ENCODE data around the gene DCAF4L1.

The DCAF4L1 gene

DNA sequence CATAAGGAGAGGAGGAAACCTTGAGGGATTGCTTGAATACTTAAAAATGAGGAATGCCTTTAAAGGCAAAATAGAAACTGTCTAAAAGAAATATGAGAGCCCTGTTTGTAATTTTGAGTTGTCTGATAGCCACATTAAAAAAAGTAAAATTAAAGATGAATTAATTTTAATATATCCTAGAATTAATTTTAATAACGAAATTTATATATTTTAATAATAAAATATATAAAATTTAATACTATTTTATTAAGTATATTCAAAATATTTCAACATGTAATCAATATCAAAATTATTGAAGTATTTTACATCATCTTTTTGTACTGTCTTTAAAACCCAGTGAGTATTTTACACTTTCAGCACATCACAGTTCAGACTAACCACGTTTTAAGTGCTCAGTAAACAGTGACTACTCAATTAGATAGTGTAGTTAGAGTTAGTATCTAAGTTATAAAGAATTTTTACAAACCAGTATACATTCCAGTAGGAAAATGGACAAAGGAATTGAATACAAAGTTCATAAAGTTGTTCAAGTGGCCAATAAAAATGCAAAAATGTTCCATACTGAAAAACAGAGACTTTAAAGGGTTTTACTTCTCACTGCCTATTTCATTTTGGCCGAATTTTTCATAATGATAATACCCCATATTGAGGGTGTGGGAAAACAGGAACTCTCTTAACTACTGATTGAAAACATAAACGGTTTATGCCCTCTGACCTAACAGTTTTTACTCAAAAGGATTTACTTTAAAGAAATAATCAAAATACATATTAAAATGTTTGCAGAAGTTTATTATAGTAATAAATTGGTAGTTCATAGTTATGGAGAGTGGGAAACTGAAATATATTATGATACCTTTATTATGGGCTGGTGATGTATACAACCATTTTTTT, 11.7 kb downstream of the DCAF4L1 start:
- no peak for TF ChIP-seq Cebpa-rat (IDR thresholded peaks at IDR 0.05)
- Histone ChIP-seq H4K20me1 (peaks cover 0 to 31% (median 12%) of the 10 kb centered on the region in 11 experiments; a peak in 10 of 22 replicates), H3K9ac (no peak overlapping the region), H3K36me3 (peaks cover 0 to 13% (median 4%) of the 10 kb centered on the region in 11 experiments; a peak in 9 of 22 replicates), H3K9me3 (replicated peaks in 1 of 11) (no peaks in the 10 kb centered on the region), H3K27ac (no peak overlapping the region), H3K4me2 (peak overlapping the region in 1 of 11 experiments; percentile 18; a peak in 1 of 22 replicates), H3K27me3 (no peaks in the 10 kb centered on the region), H3K4me1 (peaks cover 20 to 39% (median 29%) of the 10 kb centered on the region in 10 experiments), H3K4me3 (no peak overlapping the region)

DNA sequence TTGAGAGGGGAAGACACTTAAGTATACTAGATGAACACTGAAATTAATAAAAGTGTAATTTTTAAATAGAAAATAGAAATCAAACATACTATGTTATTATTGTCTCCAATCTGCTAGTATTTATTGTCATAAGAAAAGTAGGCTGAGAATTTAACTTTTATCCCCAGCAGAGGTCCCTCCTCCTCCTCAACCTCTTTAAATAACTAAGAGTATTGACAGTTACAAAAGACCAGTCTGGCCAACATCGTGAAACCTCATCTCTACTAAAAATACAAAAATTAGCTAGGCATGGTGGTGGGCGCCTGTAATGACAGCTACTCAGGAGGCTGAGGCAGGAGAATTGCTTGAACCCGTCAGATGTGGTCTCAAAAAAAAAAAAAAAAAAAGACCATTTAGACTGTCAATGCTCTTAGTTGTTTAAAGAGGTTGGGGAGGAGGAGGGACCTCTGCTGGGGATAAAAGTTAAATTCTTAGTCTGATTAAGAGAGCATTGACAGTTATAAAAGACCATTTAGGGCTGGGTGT, 13.0 kb downstream of the DCAF4L1 start:
- Histone ChIP-seq H3K36me3 (peaks cover 0 to 25% (median 11%) of the 10 kb centered on the region in 11 experiments; a peak in 12 of 22 replicates), H3K27ac (no peak overlapping the region), H4K20me1 (peaks cover 0 to 31% (median 17%) of the 10 kb centered on the region in 11 experiments; a peak in 11 of 22 replicates)

DNA sequence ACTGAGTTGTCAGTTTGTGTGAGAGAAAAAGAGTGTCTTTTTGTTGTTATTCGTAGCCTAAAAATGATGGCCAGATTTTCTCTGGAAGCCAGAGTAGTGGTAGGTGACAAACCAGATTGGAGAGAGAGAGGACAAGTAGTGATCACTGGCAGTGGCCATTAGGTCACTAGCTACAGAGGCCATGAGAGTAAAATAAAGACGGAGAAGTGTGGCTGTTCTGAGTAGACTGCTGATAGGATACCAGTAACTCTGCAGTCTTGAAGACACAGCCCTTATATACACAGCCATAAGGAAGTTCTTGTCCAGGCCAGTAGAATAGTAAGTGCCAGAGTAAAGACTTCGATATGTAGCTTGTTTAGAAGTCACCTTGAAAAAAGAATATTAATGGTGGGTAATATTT, 16.5 kb downstream of the DCAF4L1 start:
- no peak overlapping the region for H3K9ac ChIP-seq
- H3K4me2 ChIP-seq: no peak overlapping the region
- H3K4me1 ChIP-seq: peaks cover 0 to 12% (median 2%) of the 10 kb centered on the region in 10 experiments; a peak in 4 of 20 replicates
- H3K4me3 ChIP-seq: no peak overlapping the region
- peaks cover 0 to 54% (median 11%) of the 10 kb centered on the region in 11 experiments; a peak in 8 of 22 replicates for H4K20me1 ChIP-seq
- H3K36me3 ChIP-seq: peaks cover 7 to 38% (median 20%) of the 10 kb centered on the region in 11 experiments; a peak in 20 of 22 replicates
- H3K9me3 ChIP-seq (replicated peaks in 1 of 11): no peaks in the 10 kb centered on the region
- no peak overlapping the region for H3K27ac ChIP-seq
- H3K27me3 ChIP-seq: no peaks in the 10 kb centered on the region
- TF ChIP-seq Cebpa-rat (IDR thresholded peaks at IDR 0.05): no peak

More for the DNA sequence above, 13.0 kb downstream of the DCAF4L1 start:
- H3K27me3 ChIP-seq: no peaks in the 10 kb centered on the region
- no peaks in the 10 kb centered on the region for H3K9me3 ChIP-seq (replicated peaks in 1 of 11)
- no peak overlapping the region for H3K4me2 ChIP-seq
- H3K9ac ChIP-seq: no peak overlapping the region
- TF ChIP-seq Cebpa-rat (IDR thresholded peaks at IDR 0.05): no peak
- H3K4me1 ChIP-seq: peaks cover 18 to 27% (median 24%) of the 10 kb centered on the region in 10 experiments
- H3K4me3 ChIP-seq: no peak overlapping the region

DNA sequence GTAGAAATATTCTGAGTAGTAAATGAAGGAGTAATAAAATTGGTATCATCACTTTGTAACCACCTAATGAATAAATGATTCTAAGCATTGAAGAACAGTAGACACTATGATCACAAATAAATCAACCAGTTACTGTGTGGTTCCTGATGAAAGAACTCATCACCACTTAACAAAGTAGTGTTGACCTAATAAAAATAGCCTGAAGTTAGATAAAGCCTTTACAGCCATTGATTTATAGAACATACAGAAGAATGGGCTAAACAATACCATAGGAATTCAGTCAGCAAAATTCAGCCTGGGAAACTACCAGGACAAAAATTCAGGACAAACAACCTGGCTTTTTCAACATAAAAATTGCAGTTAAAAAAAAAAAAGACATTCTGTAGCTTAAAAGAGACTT, 17.8 kb downstream of the DCAF4L1 start:
- Histone ChIP-seq H4K20me1 (peaks cover 0 to 61% (median 11%) of the 10 kb centered on the region in 11 experiments; a peak in 8 of 22 replicates), H3K36me3 (peaks cover 7 to 51% (median 28%) of the 10 kb centered on the region in 11 experiments; a peak in 21 of 22 replicates), H3K27me3 (no peaks in the 10 kb centered on the region), H3K9me3 (replicated peaks in 1 of 11) (no peaks in the 10 kb centered on the region), H3K4me2 (no peak overlapping the region), H3K4me1 (peaks cover 0 to 7% (median 2%) of the 10 kb centered on the region in 10 experiments; a peak in 4 of 20 replicates), H3K4me3 (no peak overlapping the region), H3K27ac (no peak overlapping the region), H3K9ac (no peak overlapping the region)
- no peak for TF ChIP-seq Cebpa-rat (IDR thresholded peaks at IDR 0.05)

DNA sequence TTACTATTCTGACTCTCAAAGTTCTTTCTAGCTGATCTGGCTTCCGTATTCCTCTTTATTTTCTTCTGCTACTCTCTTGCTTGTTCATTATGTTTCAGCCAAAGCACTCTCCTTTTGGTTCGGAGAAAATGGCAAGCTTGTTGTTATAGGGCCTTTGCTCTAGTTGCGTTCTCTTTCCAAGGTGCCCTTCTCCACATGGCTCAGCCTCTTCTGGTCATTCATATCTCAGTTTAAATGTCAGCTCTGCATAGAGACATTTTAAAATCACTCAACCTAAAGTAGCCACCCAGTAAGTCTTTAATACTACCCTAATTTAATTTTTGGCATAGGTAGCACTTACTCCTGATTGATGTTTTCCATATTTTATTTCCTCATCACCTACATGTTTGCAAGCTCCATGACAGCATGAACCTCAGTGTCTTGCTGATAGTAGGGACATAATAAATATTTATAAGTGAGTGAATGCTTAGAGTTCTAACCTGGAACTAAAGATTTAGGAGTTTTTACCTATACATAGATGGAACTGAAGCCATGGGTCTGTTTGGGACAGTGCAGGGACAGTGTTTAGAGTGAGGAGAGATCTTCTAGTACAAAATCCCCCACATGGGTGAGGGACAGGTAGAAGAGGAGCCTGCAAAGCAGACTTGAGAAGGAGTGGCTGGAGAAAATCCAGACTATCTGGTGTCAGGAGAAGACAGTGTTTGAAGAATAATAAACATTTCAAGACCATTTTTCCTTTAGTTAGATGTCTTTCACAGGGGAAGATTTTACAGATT, 26.6 kb downstream of the DCAF4L1 start:
- no peaks in the 10 kb centered on the region for H3K9me3 ChIP-seq (replicated peaks in 1 of 11)
- TF ChIP-seq Cebpa-rat (IDR thresholded peaks at IDR 0.05): no peak
- no peak overlapping the region for H3K4me2 ChIP-seq
- peaks cover 49 to 96% (median 75%) of the 10 kb centered on the region in 11 experiments for H3K36me3 ChIP-seq
- no peak overlapping the region for H3K4me3 ChIP-seq
- no peak overlapping the region for H3K9ac ChIP-seq
- H3K4me1 ChIP-seq: no peaks in the 10 kb centered on the region
- H4K20me1 ChIP-seq: peaks cover 0 to 50% (median 7%) of the 10 kb centered on the region in 11 experiments; a peak in 9 of 22 replicates
- H3K27me3 ChIP-seq: no peaks in the 10 kb centered on the region
- no peak overlapping the region for H3K27ac ChIP-seq

DNA sequence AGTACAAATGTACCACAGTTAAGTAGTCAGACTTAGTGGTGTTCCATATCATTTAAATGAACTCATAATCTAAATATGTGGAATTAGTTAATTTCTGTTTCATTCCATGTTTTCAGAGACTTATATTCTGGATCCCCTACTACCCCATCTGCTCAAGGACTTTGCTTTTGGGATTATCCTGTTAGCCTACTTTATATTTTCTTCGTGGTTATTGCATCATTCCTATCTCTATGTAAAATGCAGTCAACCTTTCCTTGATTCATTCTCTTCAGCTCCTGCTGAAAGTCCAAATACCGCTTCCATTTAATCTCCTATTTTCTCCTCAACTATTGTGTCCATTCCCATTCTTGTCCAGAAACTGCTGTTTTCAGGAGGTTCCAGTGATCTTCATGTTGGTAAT, 33.9 kb downstream of the DCAF4L1 start:
- no peaks in the 10 kb centered on the region for H3K9me3 ChIP-seq (replicated peaks in 1 of 11)
- H3K27ac ChIP-seq: no peak overlapping the region
- TF ChIP-seq Cebpa-rat (IDR thresholded peaks at IDR 0.05): no peak

DNA sequence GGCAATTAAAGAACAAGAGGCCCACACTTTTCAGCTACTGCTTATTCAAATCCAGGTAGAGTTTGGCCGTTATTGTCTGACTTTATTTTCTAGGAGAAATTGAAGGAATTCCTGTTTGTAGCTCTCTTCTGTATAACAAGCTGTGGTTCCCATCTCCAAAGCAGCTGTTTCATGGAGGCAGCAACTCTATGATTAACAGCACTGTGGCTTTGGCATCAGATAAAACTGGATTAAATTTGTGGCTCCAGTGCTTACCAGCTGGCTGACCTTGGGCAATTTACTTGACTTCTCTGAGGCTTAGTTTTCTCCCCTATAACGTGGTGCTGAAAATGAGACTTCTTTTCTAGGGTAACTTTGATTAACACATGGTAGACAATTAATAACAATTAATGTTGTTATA, 36.9 kb downstream of the DCAF4L1 start:
- H3K4me2 ChIP-seq: no peak overlapping the region
- H3K9me3 ChIP-seq (replicated peaks in 1 of 11): peaks cover 2 to 5% (median 4%) of the 10 kb centered on the region in 11 experiments; a peak in 20 of 22 replicates
- TF ChIP-seq Cebpa-rat (IDR thresholded peaks at IDR 0.05): no peak
- no peak overlapping the region for H3K4me3 ChIP-seq
- H4K20me1 ChIP-seq: peaks cover 0 to 27% (median 0%) of the 10 kb centered on the region in 11 experiments; a peak in 5 of 22 replicates
- H3K27me3 ChIP-seq: no peaks in the 10 kb centered on the region
- no peak overlapping the region for H3K9ac ChIP-seq
- peaks cover 0 to 4% (median 0%) of the 10 kb centered on the region in 10 experiments; a peak in 1 of 20 replicates for H3K4me1 ChIP-seq
- H3K27ac ChIP-seq: no peak overlapping the region
- H3K36me3 ChIP-seq: peaks cover 24 to 62% (median 48%) of the 10 kb centered on the region in 11 experiments

More for the DNA sequence above, 33.9 kb downstream of the DCAF4L1 start:
- no peak overlapping the region for H3K9ac ChIP-seq
- peaks cover 0 to 38% (median 6%) of the 10 kb centered on the region in 11 experiments; a peak in 8 of 22 replicates for H4K20me1 ChIP-seq
- no peak overlapping the region for H3K4me2 ChIP-seq
- no peak overlapping the region for H3K4me3 ChIP-seq
- peaks cover 10 to 57% (median 39%) of the 10 kb centered on the region in 11 experiments; a peak in 21 of 22 replicates for H3K36me3 ChIP-seq
- no peaks in the 10 kb centered on the region for H3K4me1 ChIP-seq
- no peaks in the 10 kb centered on the region for H3K27me3 ChIP-seq
